NCI-H446 treated with DMSO at 0.1 percent for 48 hours (cell line): ENCODE measurements around the gene MYH7B.

Source experiments
- DNase-seq: peaks from one replicate; lab custom pipeline; 2025; lab: John Stamatoyannopoulos, UW

Gene MYH7B

GRCh38 chr20:34992751-34993417, 37.2 kb downstream of the MYH7B start:
- no peak for DNase-seq

GRCh38 chr20:34993941-34994508, 38.4 kb downstream of the MYH7B start:
- DNase-seq, result no peak

- no peak for DNase-seq
Measured at GRCh38 chr20:34994509-34995131, 39.0 kb downstream of the MYH7B start.

- no peak for DNase-seq
Measured at GRCh38 chr20:34995192-34995591, 39.5 kb downstream of the MYH7B start.

- no peak for DNase-seq
Measured at GRCh38 chr20:34995696-34996095, 40.0 kb downstream of the MYH7B start.

GRCh38 chr20:34996243-34997028, 40.8 kb downstream of the MYH7B start:
- no peak for DNase-seq

GRCh38 chr20:34997131-34997561, 41.5 kb downstream of the MYH7B start:
- DNase-seq, result no peak

GRCh38 chr20:34997774-34998173, 42.1 kb downstream of the MYH7B start:
- DNase-seq, result no peak

- DNase-seq, result no peak
Measured at GRCh38 chr20:34998331-34998950, 42.8 kb downstream of the MYH7B start.

GRCh38 chr20:34999021-34999451, 43.4 kb downstream of the MYH7B start:
- no peak for DNase-seq

- no peak for DNase-seq
Measured at GRCh38 chr20:34999782-35000181, 44.1 kb downstream of the MYH7B start.

- DNase-seq, result no peak
Measured at GRCh38 chr20:35000311-35000921, 44.7 kb downstream of the MYH7B start.

GRCh38 chr20:35000922-35001595, 45.4 kb downstream of the MYH7B start:
- DNase-seq, result no peak

- DNase-seq, result no peak
Measured at GRCh38 chr20:35001596-35002362, 46.1 kb downstream of the MYH7B start.

- DNase-seq, result no peak
Measured at GRCh38 chr20:35002426-35003210, 47.0 kb downstream of the MYH7B start.

- no peak for DNase-seq
Measured at GRCh38 chr20:35003211-35004031, 47.8 kb downstream of the MYH7B start.

GRCh38 chr20:35004051-35004725, 48.5 kb downstream of the MYH7B start:
- no peak for DNase-seq
